Mesothelial cell of epicardium (in vitro differentiated cells): ENCODE measurements around the gene APOBEC3B. TPM values are rescaled to one million over a fixed set of nuclear protein-coding genes. Genes with fewer than 3 reads are reported as not detected.
A peak's percentile ranks its signal among the peaks of the same experiment; 100 is the strongest.

Source experiments
- DNase-seq, 2 experiments: peaks; one replicate each; pipeline ENCODE4 v3.0.0; 2021; ENCODE audit warnings: low spot score in 2 of 2; ENCODE audit not compliant: unreplicated experiment in 2 of 2
- H3K27ac Mint-ChIP-seq: 2 replicates; pipeline ENCODE4 v1.8.0; 2021; ENCODE audit warnings: mixed read lengths
- H3K27me3 Mint-ChIP-seq: 2 replicates; pipeline ENCODE4 v1.8.0; 2021; ENCODE audit warnings: low read depth, mixed read lengths
- H3K36me3 Mint-ChIP-seq: 2 replicates; pipeline ENCODE4 v1.8.0; 2021; ENCODE audit warnings: mixed read lengths
- H3K4me1 Mint-ChIP-seq: 2 replicates; pipeline ENCODE4 v1.8.0; 2021; ENCODE audit warnings: mixed read lengths
- H3K4me3 Mint-ChIP-seq: 2 replicates; pipeline ENCODE4 v1.8.0; 2021; ENCODE audit warnings: mild to moderate bottlenecking, moderate library complexity, mixed read lengths
- H3K9me3 Mint-ChIP-seq: 2 replicates; pipeline ENCODE4 v1.8.0; 2021; ENCODE audit warnings: mixed read lengths
- total RNA-seq: library from RNA; stranded (reverse); gene quantifications from 3 replicates; pipeline ENCODE4 v1.2.1, GENCODE V29; 2021
- TF ChIP-seq, protein P1 (sequence below): fragments of 200-600 bp; sonication (generic); IDR thresholded peaks from one replicate; pipeline ENCODE4 v1.5.0; 2021; ENCODE audit warnings: antibody characterized with exemption; ENCODE audit not compliant: unreplicated experiment

APOBEC3B gene
- total RNA-seq, 1 donor from 2014 or later, result 4.3 TPM

DNA sequence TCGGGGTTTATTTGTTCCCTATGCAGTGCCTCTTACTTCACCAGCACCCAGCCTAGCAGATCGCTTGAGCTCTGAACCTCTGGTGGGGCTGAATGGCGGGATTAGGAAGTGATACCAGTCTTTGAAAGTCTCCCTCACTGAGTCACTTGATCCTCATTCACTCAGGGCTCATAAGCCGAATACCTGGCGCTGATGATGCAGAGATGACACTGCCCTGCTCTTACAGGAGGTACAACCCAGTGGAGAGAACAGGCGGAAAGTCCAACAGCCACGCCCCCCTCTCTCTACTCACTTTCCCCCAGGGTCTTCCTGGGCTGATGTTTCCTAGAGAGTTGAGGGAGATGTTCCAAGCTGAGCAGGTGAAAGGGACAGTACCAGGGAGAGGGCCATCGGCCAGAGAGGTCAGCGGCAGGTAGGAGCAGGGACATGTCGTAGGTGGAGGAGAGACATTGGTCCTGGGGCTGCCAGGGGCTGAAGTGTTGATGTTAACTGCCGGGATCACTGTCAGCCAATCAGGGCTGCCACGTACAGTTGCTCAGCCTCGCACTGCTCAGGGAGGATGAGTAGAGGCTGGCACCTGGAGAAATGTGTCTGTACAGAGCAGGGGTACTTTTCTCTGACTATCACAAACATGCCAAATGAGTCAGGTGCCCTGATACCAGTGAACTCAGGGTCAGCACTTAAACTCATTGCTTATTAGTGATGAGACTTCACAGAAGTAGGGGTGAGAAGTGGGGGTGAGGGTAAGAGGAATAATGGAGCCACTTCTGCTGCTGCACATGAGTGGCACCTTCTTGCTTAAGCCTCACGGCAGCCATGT lies 34.6 kb upstream of the APOBEC3B start:
- peaks cover 5% of the 10 kb centered on the region for H3K27me3 Mint-ChIP-seq
- H3K4me3 Mint-ChIP-seq, result no peak overlapping the region
- DNase-seq, result no peak
- H3K9me3 Mint-ChIP-seq, result no peaks in the 10 kb centered on the region
- H3K36me3 Mint-ChIP-seq, result no peaks in the 10 kb centered on the region
- peak overlapping the region; percentile 79 for H3K27ac Mint-ChIP-seq
- TF ChIP-seq, protein P1, sequence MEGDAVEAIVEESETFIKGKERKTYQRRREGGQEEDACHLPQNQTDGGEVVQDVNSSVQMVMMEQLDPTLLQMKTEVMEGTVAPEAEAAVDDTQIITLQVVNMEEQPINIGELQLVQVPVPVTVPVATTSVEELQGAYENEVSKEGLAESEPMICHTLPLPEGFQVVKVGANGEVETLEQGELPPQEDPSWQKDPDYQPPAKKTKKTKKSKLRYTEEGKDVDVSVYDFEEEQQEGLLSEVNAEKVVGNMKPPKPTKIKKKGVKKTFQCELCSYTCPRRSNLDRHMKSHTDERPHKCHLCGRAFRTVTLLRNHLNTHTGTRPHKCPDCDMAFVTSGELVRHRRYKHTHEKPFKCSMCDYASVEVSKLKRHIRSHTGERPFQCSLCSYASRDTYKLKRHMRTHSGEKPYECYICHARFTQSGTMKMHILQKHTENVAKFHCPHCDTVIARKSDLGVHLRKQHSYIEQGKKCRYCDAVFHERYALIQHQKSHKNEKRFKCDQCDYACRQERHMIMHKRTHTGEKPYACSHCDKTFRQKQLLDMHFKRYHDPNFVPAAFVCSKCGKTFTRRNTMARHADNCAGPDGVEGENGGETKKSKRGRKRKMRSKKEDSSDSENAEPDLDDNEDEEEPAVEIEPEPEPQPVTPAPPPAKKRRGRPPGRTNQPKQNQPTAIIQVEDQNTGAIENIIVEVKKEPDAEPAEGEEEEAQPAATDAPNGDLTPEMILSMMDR, result no peak
- peaks cover 23% of the 10 kb centered on the region for H3K4me1 Mint-ChIP-seq

DNA sequence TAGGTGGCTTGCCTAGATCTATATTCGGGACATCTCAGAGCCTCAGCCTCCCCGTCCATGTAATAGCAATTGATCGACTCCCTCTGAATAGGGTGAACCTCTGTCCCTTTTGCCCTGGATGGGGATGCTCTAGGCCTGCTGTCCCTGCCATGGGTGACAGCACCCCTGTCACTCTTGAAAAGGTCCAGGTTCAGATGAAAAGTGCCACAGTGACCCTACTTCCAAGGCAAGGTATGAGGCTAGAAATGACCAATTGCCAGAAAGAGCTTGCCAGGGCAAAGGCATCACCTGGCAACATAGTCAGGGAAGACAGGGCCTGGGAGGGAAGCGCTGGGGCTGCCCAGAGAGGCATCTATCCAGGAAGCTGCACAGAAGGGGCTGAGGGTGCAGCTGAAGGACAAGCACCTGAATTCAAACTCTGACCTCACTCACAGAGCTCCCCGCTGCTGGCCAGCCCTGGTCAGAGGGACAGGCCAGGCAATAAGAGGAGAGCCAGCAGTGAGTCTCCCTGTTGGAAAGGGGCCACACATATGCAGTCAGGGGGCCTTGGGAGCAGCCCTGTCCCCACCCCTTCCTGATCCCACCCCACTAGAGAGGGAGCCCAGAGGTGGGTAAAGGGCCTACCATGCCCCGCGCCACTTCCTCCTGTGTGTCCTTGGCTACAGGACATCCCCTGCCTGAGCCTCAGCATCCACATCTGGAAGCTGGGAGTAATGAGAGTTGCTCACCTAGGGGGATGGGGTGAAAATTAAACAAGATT lies 33.8 kb upstream of the APOBEC3B start:
- Mint-ChIP-seq H3K36me3 (no peaks in the 10 kb centered on the region), H3K4me1 (peaks cover 23% of the 10 kb centered on the region), H3K27me3 (peaks cover 4% of the 10 kb centered on the region), H3K27ac (no peak overlapping the region), H3K9me3 (no peaks in the 10 kb centered on the region), H3K4me3 (no peak overlapping the region)
- no peak for DNase-seq
- TF ChIP-seq, protein P1, result no peak

DNA sequence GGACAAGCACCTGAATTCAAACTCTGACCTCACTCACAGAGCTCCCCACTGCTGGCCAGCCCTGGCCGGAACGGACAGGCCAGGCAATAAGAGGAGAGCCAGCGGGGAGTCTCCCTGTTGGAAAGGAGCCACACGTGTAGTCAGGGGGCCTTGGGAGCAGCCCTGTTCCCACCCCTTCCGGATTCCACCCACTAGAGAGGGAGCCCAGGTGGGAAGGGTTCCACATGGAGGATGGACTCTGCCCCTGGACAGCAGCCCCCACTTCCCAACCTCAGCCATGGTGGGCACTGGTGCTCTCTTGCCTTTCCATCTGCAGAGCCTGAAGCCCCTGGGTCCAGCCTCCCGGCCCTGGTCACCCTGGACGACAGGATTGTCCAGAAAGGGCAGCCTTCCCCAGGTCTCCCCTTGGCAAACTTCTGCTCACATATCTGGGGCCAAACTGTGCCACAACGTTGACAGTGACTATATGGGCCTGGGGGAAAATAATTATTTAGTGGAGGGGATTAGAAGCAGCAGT lies 32.2 kb upstream of the APOBEC3B start:
- TF ChIP-seq, protein P1, result no peak
- H3K9me3 Mint-ChIP-seq, result no peaks in the 10 kb centered on the region
- peaks cover 23% of the 10 kb centered on the region for H3K4me1 Mint-ChIP-seq
- peaks cover 2% of the 10 kb centered on the region for H3K27me3 Mint-ChIP-seq
- no peak overlapping the region for H3K4me3 Mint-ChIP-seq
- DNase-seq, result no peak
- H3K27ac Mint-ChIP-seq, result no peak overlapping the region
- H3K36me3 Mint-ChIP-seq, result no peaks in the 10 kb centered on the region

DNA sequence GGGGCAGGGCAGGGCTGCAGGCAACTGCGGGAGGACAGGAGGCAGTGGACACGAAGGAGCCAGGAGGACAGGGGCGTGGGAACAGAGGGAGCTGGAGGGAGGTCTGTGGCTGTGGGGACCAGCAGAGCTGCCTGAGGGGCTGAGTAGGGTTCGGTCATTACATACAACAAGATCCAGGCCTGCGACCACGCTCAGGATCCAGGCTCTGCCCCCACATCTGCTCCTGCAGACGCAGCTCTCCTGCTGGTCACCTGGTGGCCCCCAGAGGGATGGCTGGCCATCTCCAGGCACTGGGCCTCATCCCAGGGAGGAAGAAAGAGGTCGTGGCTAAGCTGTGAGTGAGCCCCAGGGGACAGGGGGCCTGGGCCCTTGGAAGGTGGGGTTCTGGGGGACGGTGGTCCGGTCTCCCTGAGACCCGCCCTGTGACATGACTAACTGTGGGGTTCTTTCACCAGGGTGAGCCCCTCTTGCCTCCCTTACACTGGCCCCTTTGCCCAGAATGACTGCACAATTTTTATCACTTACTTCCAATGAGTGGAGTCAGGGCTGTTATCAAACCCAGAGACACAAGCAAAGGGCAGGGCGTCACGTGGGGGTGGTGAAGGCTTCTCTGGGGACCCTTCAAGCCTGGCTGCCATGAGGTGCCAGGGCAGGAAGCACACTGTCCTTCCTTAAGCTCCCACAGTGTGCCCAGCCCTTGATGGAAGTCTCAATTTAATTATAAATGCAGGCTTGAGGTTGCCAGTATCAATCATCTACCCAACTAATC lies 31.4 kb upstream of the APOBEC3B start:
- H3K9me3 Mint-ChIP-seq, result no peaks in the 10 kb centered on the region
- H3K36me3 Mint-ChIP-seq, result no peaks in the 10 kb centered on the region
- H3K4me3 Mint-ChIP-seq, result no peak overlapping the region
- TF ChIP-seq, protein P1, result no peak
- peaks cover 23% of the 10 kb centered on the region for H3K4me1 Mint-ChIP-seq
- DNase-seq, result no peak
- no peak overlapping the region for H3K27ac Mint-ChIP-seq
- peaks cover 5% of the 10 kb centered on the region for H3K27me3 Mint-ChIP-seq

DNA sequence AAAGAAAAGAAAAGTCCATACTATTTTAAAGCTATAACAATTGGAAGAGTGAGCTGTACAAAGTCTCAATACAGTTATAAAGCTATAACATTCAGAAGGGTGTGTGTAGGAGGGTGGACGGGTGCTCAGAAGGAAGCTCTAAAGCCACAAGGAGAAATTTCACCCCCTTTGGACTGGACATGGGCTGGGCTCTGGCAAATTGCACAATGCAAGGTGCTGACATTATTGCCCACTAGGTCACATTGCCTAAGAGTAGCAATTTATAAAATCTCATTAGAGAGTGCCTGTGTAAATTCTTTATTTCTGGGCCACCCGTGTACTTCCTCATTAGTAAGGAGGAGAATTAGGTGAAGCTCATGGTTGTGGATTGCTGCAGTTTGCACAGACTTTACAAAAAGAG lies 30.4 kb upstream of the APOBEC3B start:
- H3K27me3 Mint-ChIP-seq, result peaks cover 8% of the 10 kb centered on the region
- DNase-seq, result no peak
- no peak overlapping the region for H3K4me3 Mint-ChIP-seq
- no peaks in the 10 kb centered on the region for H3K36me3 Mint-ChIP-seq
- H3K9me3 Mint-ChIP-seq, result no peaks in the 10 kb centered on the region
- H3K4me1 Mint-ChIP-seq, result peaks cover 13% of the 10 kb centered on the region
- TF ChIP-seq, protein P1, result no peak
- no peak overlapping the region for H3K27ac Mint-ChIP-seq
